HepG2 (cell line): Measurements from ENCODE around the gene ECE2. TPM values are rescaled to one million over a fixed set of nuclear protein-coding genes. Genes with fewer than 3 reads are reported as not detected.

Source experiments
- ATAC-seq: fragments of 200-7000 bp; cut with Tn5 transposase; 3 replicates; pipeline ENCODE4 v1.9.1; 2020; ENCODE audit warnings: mild to moderate bottlenecking, moderate library complexity
- BruUV-seq: library from RNA; stranded (reverse); fragments of 400-500 nt; replicated peaks from 2 replicates; lab custom pipeline; 2021; lab: Mats Ljungman, UMichigan
- CTCF ChIA-PET: fragments of 300-600 bp; formaldehyde crosslinking; extraction: SDS; loops from one replicate; lab custom pipeline; 2021; ENCODE audit warnings: low total read pairs, inconsistent platforms, low intra/inter-chr PET ratio; lab: Yijun Ruan, JAX
- POLR2A ChIA-PET: fragments of 350-600 bp; sonication (Branson Sonifier 250); formaldehyde crosslinking; loops from one replicate; lab custom pipeline; 2020; ENCODE audit warnings: antibody characterized with exemption, inconsistent platforms; lab: Yijun Ruan, JAX
- DNase-seq: peaks from one replicate; pipeline ENCODE4 v3.0.0-alpha.2; 2015; ENCODE audit warnings: low spot score
- FAIRE-seq: peaks from 3 replicates; lab custom pipeline; 2011; peaks lifted over from hg19 to GRCh38; lab: Jason Lieb, UNC
- H2AFZ ChIP-seq: one replicate; pipeline ENCODE4 v1.6.1; 2011; ENCODE audit warnings: low read length, inconsistent platforms
- H3K27ac ChIP-seq: fragments of 300-600 bp; 3 replicates; pipeline ENCODE4 v1.8.0; 2011; ENCODE audit warnings: mixed run types, mild to moderate bottlenecking, mixed read lengths, low read length, inconsistent platforms; ENCODE audit not compliant: insufficient read depth; ENCODE audit errors: extremely low read length
- H3K27me3 ChIP-seq, 2 experiments: fragments of 200-600 bp in 1 of 2; 2 replicates in 1 of 2; 3 replicates in 1 of 2; pipeline versions ENCODE4 v1.6.0 to v1.8.0; 2011; ENCODE audit warnings: low read length in 2 of 2, mild to moderate bottlenecking in 2 of 2, moderate library complexity in 2 of 2, inconsistent platforms in 1 of 2; ENCODE audit not compliant: insufficient read depth in 2 of 2, control insufficient read depth in 1 of 2
- H3K36me3 ChIP-seq, 2 experiments: fragments of 200-600 bp in 1 of 2; replicated peaks in 1 of 2; 2 replicates in 1 of 2; 3 replicates in 1 of 2; pipeline versions ENCODE4 v1.5.1 to v1.8.0; 2011; ENCODE audit warnings: low read length in 2 of 2, inconsistent platforms in 1 of 2; ENCODE audit not compliant: insufficient read depth in 2 of 2, control insufficient read depth in 1 of 2
- H3K4me1 ChIP-seq: 2 replicates; pipeline ENCODE4 v1.5.1; 2012; ENCODE audit warnings: low read length, inconsistent platforms; ENCODE audit not compliant: insufficient read depth
- H3K4me2 ChIP-seq: 2 replicates; pipeline ENCODE4 v1.6.0; 2011; ENCODE audit warnings: low read depth, low read length, inconsistent platforms
- H3K4me3 ChIP-seq, 3 experiments: fragments of 200-600 bp in 1 of 3; sonication (generic), shearing (Covaris generic) in 1 of 3; replicated peaks in 1 of 3; 2 replicates each; pipeline ENCODE4 v1.5.1; 2011 to 2016; ENCODE audit warnings: low read length in 3 of 3, inconsistent platforms in 2 of 3, low read depth in 2 of 3, mild to moderate bottlenecking in 2 of 3, control low read depth in 1 of 3, mixed read lengths in 1 of 3; ENCODE audit not compliant: insufficient read depth in 1 of 3
- H3K79me2 ChIP-seq: one replicate; pipeline ENCODE4 v1.6.1; 2011; ENCODE audit warnings: low read length, inconsistent platforms; ENCODE audit not compliant: insufficient read depth
- H3K9ac ChIP-seq: 2 replicates; pipeline ENCODE4 v1.6.0; 2011; ENCODE audit warnings: mild to moderate bottlenecking, low read depth, low read length, inconsistent platforms; ENCODE audit not compliant: insufficient read depth
- H3K9me3 ChIP-seq: 2 replicates; pipeline ENCODE4 v1.5.1; 2012; ENCODE audit warnings: mild to moderate bottlenecking, low read length
- H4K20me1 ChIP-seq: 2 replicates; pipeline ENCODE4 v1.6.0; 2011; ENCODE audit warnings: inconsistent platforms, mild to moderate bottlenecking, low read length, moderate library complexity; ENCODE audit not compliant: insufficient read depth
- CTCF ChIP-seq: sonication (generic); formaldehyde crosslinking; IDR thresholded peaks from 2 replicates; pipeline ENCODE4 v1.5.0; 2020; ENCODE audit warnings: mild to moderate bottlenecking, missing genetic modification reagents, moderate library complexity
- REL ChIP-seq: sonication (generic); formaldehyde crosslinking; conservative IDR thresholded peaks from 2 replicates; pipeline ENCODE4 v1.8.0; 2022; ENCODE audit warnings: mild to moderate bottlenecking, missing genetic modification reagents, moderate library complexity
- ZNF24 ChIP-seq: fragments of 450-650 bp; IDR thresholded peaks from 2 replicates; pipeline ENCODE4 v1.6.1; 2017; ENCODE audit warnings: antibody characterized with exemption, mild to moderate bottlenecking
- ZNF652 ChIP-seq: IDR thresholded peaks from 2 replicates; pipeline ENCODE4 v1.6.1; 2016; ENCODE audit warnings: low read depth, borderline replicate concordance
- ZNF816 ChIP-seq: sonication (generic); formaldehyde crosslinking; IDR thresholded peaks from 2 replicates; pipeline ENCODE4 v1.8.0; 2022; ENCODE audit warnings: missing genetic modification reagents, mild to moderate bottlenecking, borderline replicate concordance
- WGBS: methylation state at CpG from one replicate; pipeline ENCODE4 v1.1.6; 2017; ENCODE audit warnings: low lambda C conversion rate; 5-methylcytosine and 5-hydroxymethylcytosine counted together
- in situ Hi-C: cut with HindIII; loops from 2 replicates; pipeline ENCODE4 v1.10.0; 2017; ENCODE audit warnings: low pct_unique_long_range_greater_than_20kb; ENCODE audit not compliant: extremely low pct_ligation_motif_present
- intact Hi-C: fragments of 100-400 bp; cut with micrococcal nuclease; formaldehyde crosslinking; loops from one replicate; pipeline ENCODE4 v1.10.0; 2022; ENCODE audit not compliant: unreplicated experiment
- polyA plus RNA-seq, 8 experiments: library from polyadenylated mRNA; depleted of rRNA in 3 of 8; stranded (reverse) in 7 of 8; unstranded in 1 of 8; fragments of >200 nt; fragmentation: Illumina TruSeq in 4 of 8; extraction: Trizol in 4 of 8; gene quantifications; 2 replicates each; pipeline versions ENCODE4 v1.2.1 to v1.2.3, GENCODE V29; 2011 to 2016; ENCODE audit warnings: low read depth in 4 of 8, missing spikeins in 1 of 8, mixed read lengths in 1 of 8; ENCODE audit not compliant: insufficient read depth in 1 of 8
- total RNA-seq, 5 experiments: library from RNA; depleted of rRNA; stranded (reverse); fragments of >200 nt; fragmentation: Illumina TruSeq; extraction: Trizol; gene quantifications; 2 replicates each; pipeline ENCODE4 v1.2.3, GENCODE V29; 2016; ENCODE audit warnings: low read depth in 1 of 5
- TF ChIP-seq, protein P1 (sequence below): sonication (generic); formaldehyde crosslinking; IDR thresholded peaks from 2 replicates; pipeline ENCODE4 v1.4.0; 2020; ENCODE audit warnings: missing genetic modification reagents, borderline replicate concordance

The ECE2 gene
- total and polyA plus RNA-seq, 2 of the 13 experiments (the other 11 are each of a cell fraction or from before 2014, with no cell fraction given): not detected

DNA sequence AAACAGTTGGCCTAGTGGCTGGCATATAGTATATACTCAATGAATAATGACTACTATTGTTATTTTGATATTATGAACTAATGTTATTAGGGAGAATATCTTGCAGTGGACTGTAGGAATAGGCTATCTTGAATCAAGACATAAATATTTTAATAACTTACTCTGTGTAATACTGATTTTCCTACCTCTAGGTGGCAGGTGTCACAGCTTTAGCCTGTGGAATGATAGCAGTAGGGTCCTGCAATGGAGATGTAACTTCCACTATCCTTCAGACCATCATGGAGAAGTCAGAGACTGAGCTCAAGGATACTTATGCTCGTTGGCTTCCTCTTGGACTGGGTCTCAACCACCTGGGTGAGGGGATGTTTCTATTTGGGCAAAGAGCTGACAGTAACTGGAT, 29.8 kb downstream of the ECE2 start:
- no peak overlapping the region for H3K9ac ChIP-seq
- H3K36me3 ChIP-seq: peaks cover 32 to 82% of the 10 kb centered on the region in 2 experiments
- no peak overlapping the region for H3K4me3 ChIP-seq
- H3K27ac ChIP-seq: no peak overlapping the region
- ChIA-PET CTCF (no interaction called here), POLR2A (no interaction called here)
- H3K9me3 ChIP-seq: no peaks in the 10 kb centered on the region
- FAIRE-seq: peak; percentile 47
- ATAC-seq: peak; percentile 69
- 86% methylated on average over 1 of the region's 1 CpG for WGBS
- in situ Hi-C loops: no loop called here
- peaks cover 10% of the 10 kb centered on the region for H3K79me2 ChIP-seq
- no peaks in the 10 kb centered on the region for H4K20me1 ChIP-seq
- TF ChIP-seq REL (CRISPR knock-in tag) (no peak), ZNF652 (CRISPR knock-in tag) (peak; percentile 68), CTCF (CRISPR knock-in tag) (peak; percentile 37; the same call in 1 of the 2 replicates)
- intact Hi-C loops: no loop called here
- H3K4me1 ChIP-seq: peaks cover 13% of the 10 kb centered on the region
- no peaks in the 10 kb centered on the region; a peak in 1 of 5 replicates for H3K27me3 ChIP-seq
- BruUV-seq: no TSS peak
- H2AFZ ChIP-seq: no peak overlapping the region
- H3K4me2 ChIP-seq: no peak overlapping the region
- no peak for DNase-seq

GRCh38 chr3:184306341-184306972, 30.6 kb downstream of the ECE2 start:
- Histone ChIP-seq H3K9me3 (no peaks in the 10 kb centered on the region), H3K4me3 (no peak overlapping the region), H2AFZ (no peak overlapping the region), H4K20me1 (no peaks in the 10 kb centered on the region), H3K4me2 (no peak overlapping the region), H3K27me3 (no peaks in the 10 kb centered on the region; a peak in 1 of 5 replicates), H3K4me1 (0 out of 2 replicates have a peak, but pooled peaks cover 5% of the 10 kb centered on the region), H3K9ac (no peak overlapping the region), H3K27ac (no peak overlapping the region), H3K36me3 (peaks cover 32 to 76% of the 10 kb centered on the region in 2 experiments), H3K79me2 (peaks cover 4% of the 10 kb centered on the region)
- ATAC-seq (no peak), FAIRE-seq (no peak), DNase-seq (no peak)
- in situ Hi-C loops (no loop called here), intact Hi-C loops (no loop called here)
- WGBS: 98% methylated on average over 4 of the region's 4 CpGs
- ChIA-PET POLR2A (no interaction called here), CTCF (no interaction called here)
- no TSS peak for BruUV-seq
- no peak for TF ChIP-seq ZNF24
- no peak for TF ChIP-seq ZNF816
- TF ChIP-seq, protein P1, sequence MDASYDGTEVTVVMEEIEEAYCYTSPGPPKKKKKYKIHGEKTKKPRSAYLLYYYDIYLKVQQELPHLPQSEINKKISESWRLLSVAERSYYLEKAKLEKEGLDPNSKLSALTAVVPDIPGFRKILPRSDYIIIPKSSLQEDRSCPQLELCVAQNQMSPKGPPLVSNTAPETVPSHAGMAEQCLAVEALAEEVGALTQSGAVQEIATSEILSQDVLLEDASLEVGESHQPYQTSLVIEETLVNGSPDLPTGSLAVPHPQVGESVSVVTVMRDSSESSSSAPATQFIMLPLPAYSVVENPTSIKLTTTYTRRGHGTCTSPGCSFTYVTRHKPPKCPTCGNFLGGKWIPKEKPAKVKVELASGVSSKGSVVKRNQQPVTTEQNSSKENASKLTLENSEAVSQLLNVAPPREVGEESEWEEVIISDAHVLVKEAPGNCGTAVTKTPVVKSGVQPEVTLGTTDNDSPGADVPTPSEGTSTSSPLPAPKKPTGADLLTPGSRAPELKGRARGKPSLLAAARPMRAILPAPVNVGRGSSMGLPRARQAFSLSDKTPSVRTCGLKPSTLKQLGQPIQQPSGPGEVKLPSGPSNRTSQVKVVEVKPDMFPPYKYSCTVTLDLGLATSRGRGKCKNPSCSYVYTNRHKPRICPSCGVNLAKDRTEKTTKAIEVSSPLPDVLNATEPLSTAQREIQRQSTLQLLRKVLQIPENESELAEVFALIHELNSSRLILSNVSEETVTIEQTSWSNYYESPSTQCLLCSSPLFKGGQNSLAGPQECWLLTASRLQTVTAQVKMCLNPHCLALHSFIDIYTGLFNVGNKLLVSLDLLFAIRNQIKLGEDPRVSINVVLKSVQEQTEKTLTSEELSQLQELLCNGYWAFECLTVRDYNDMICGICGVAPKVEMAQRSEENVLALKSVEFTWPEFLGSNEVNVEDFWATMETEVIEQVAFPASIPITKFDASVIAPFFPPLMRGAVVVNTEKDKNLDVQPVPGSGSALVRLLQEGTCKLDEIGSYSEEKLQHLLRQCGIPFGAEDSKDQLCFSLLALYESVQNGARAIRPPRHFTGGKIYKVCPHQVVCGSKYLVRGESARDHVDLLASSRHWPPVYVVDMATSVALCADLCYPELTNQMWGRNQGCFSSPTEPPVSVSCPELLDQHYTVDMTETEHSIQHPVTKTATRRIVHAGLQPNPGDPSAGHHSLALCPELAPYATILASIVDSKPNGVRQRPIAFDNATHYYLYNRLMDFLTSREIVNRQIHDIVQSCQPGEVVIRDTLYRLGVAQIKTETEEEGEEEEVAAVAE (CRISPR knock-in tag): no peak
